HuH-7 (cell line): ENCODE measurements around the gene RIBC2.

Experiments
- DNase-seq: peaks from one replicate; pipeline ENCODE4 v3.0.0; 2011; ENCODE audit warnings: low spot score

The RIBC2 gene

GRCh38 chr22:45475063-45475747, 61.7 kb downstream of the RIBC2 start:
- no peak for DNase-seq

- no peak for DNase-seq
Measured at GRCh38 chr22:45475851-45476514, 62.5 kb downstream of the RIBC2 start.

- DNase-seq, result no peak
Measured at GRCh38 chr22:45476814-45477213, 63.3 kb downstream of the RIBC2 start.

GRCh38 chr22:45477366-45478107, 64.0 kb downstream of the RIBC2 start:
- no peak for DNase-seq

GRCh38 chr22:45478108-45478771, 64.7 kb downstream of the RIBC2 start:
- DNase-seq, result no peak

- DNase-seq, result no peak
Measured at GRCh38 chr22:45480717-45481116, 67.2 kb downstream of the RIBC2 start.

GRCh38 chr22:45481661-45482060, 68.2 kb downstream of the RIBC2 start:
- no peak for DNase-seq
